Stimulated activated CD4-positive, alpha-beta T cell treated with anti-CD3 and anti-CD28 coated beads, Interleukin-1b, Interleukin-23, amount 100 ng/mL, for 1 hour (primary cell): ENCODE data around the gene PCSK9.
A peak's percentile ranks its signal among the peaks of the same experiment; 100 is the strongest.

ENCODE experiments used
- DNase-seq, 2 donors: peaks; one replicate each; pipeline ENCODE4 v3.0.0-alpha.2; 2020; ENCODE audit warnings: low read depth in 2 of 2

PCSK9 gene

GRCh38 chr1:55039342-55040082, at the start of gene PCSK9:
Gene PCSK9, plus strand, starts transcription at chr1:55039548. Its CDS starts 290 bp downstream, at chr1:55039838.
- no peak for DNase-seq

GRCh38 chr1:54989968-54990810, 49.2 kb upstream of the PCSK9 start:
- no peak for DNase-seq

- no peak for DNase-seq
Measured at GRCh38 chr1:54990916-54991315, 48.4 kb upstream of the PCSK9 start.

DNA sequence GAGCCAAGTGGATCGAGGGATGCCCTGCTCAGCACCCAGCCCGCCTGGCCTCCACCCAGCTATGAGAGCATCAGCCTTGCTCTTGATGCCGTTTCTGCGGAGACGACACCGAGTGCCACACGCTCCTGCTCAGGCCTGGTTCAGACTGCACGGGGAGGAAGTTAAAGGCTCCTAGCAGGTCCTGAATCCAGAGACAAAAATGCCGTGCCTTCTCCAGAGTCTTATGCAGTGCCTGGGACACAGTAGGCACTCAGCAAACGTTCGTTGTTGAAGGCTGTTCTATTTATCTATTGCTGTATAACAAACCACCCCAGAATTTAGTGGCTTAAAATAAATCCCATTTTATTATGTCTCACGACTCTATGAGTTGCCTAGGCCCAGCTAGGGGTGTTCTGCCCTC, 47.4 kb upstream of the PCSK9 start:
- DNase-seq, result no peak

DNA sequence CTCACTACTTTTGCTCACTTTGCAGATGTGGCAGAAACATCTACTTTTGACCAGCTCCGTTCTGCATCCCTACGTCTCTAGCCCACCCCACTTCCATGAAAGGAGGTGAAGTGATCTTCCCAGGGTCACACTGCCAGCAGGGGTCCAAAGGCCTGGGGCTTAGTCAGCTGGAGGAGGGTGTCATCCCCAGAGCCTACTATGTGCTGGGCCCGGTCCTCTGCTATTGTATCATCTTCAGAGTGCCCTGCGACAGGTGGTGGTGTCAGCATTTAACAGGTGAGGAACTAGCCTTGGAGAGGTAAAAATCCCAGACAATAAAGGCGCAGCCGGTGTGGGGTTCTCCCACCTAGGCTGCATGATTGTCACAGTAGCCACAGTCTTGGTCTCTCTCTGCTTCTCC, 46.2 kb upstream of the PCSK9 start:
- no peak for DNase-seq

GRCh38 chr1:54994355-54994990, 44.9 kb upstream of the PCSK9 start:
- DNase-seq, result no peak

DNA sequence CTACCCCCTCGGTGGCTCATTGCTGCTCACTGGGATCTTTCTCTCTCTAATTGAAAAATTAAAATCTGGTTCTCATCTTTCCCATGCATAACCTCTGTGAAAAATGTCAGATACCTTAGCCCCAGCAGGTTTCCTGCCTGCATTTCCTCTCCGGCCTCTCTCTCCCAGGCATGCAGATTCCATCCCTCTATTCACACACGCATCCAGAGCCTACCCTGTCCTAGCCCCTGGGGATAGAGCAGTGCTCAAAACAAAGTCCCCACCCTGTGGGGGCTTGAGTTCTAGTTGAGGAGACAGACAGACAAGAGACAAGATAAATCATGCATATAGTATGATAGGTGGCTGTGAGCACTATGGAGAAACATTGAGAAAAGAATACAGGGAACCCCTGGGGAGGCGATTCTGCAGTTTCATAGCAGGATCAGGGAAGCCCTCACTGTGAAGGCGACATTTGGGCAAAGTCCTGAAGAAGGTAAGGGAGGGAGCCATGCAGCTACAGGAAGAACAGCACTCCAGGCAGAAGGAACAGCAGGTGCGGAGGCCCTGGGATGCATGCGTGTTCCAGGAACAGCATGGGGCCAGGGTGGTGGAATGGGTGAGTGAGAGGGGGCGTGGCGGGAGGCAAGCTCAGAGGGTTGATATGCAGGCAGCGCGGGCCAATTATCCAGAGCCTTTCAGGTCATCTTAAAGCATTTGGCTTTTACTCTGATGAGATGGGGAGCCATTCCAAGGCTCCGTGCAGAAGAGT, 44.2 kb upstream of the PCSK9 start:
- DNase-seq, result no peak

DNA sequence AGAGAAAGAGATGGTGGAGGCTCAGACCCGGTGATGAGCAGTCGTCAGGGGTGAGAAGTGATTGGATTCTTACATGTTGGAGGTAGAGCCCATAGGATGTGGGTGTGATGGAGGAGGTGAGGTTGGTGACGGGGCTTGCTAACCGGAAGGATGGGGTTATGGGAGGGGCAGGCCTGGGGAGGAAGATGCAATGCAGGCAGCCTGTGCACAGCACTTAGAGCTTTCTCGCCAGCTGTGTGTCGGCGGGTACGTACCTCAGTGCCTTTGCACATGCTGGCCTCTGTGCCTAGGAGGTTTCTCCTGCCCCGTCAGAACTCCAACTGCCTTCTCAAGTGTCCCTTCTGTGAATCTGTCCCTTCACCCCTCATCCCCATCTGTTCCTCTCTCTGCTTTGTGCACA, 43.5 kb upstream of the PCSK9 start:
- DNase-seq, result no peak

DNA sequence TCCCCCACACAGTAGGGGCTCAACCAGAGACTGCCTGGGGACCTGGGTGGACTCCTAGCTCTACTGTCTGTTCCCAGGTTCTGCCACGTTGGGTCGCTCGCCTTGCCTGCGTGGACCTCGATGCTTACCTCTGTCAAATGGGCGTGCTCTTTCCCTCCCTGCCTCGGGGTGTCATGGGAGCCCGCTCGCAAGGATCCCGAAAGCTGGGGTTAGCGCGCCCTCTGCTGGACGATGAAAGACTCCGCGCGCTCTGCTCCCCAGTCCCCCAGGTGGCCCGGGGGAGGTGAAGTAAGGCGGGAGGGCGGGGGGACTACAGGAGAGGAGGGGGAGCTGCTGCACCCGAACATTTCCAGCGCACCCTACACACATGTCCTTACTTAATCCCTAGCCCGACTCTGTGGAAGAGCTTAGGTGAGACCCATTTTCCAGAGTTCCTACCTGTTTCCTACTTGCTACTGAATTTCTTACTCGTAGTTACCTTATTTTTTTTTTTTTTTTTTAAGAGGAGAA, 42.9 kb upstream of the PCSK9 start:
- DNase-seq, result peak; percentile 47 to 62

GRCh38 chr1:54996869-54997710, 42.3 kb upstream of the PCSK9 start:
- DNase-seq, result no peak

DNA sequence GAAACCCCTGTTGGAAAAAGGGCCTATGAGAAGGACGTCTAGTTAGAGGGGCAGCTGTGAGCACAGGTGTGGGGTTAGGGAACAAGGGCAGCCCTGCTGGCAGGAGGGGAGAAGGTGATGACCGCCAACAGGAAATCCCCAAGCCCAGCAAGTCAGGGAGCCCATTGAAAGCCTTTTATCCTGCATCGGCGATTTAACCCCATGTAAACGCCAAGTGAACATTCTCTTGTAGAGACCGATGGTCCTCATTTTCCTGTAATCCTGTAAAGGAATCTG, 41.7 kb upstream of the PCSK9 start:
- DNase-seq, result no peak

DNA sequence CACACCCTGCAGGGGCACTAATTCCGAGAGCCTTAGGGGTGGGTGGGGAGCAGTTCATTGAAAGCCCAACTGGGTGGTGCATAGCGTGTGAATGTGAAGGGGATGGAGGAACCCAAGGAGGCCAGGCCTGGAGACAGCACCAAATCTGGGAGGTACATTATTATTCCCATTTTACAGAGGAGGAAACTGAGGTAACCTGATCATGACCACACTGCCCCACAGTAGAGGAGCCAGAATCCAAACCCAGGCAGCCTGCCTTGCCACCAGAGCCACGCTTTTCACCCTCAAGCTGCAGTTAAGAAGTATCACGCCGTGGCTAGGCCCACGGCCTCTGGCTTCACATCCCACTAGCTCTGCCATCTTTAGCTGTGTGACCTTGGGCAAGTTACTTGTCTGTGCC, 41.2 kb upstream of the PCSK9 start:
- no peak for DNase-seq

- DNase-seq, result no peak
Measured at GRCh38 chr1:54998677-54999076, 40.7 kb upstream of the PCSK9 start, which contains the start of gene BSND. Gene BSND, plus strand, starts transcription at chr1:54998933. Its CDS starts 254 bp downstream, at chr1:54999187.

- DNase-seq, result no peak
Measured at GRCh38 chr1:55000110-55001085, 39.0 kb upstream of the PCSK9 start.

GRCh38 chr1:55001311-55001710, 38.0 kb upstream of the PCSK9 start:
- no peak for DNase-seq

DNA sequence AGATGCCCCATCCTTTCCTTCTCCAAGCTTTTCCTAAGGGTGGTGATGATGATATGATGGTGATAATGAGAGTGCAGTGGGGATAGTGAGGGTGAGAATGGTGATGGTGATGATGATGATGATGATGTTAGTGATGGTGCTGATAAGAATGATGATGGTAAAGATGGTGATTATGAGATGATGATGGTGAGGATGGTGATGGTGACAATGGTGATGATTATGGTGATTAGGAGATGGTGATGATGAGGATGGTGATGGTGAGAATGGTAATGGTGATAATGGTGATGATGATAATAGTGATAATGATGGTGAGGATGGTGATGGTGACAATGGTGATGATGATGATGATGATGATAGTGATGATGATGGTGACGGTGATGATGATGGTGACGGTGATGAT, 36.7 kb upstream of the PCSK9 start:
- DNase-seq, result no peak

DNA sequence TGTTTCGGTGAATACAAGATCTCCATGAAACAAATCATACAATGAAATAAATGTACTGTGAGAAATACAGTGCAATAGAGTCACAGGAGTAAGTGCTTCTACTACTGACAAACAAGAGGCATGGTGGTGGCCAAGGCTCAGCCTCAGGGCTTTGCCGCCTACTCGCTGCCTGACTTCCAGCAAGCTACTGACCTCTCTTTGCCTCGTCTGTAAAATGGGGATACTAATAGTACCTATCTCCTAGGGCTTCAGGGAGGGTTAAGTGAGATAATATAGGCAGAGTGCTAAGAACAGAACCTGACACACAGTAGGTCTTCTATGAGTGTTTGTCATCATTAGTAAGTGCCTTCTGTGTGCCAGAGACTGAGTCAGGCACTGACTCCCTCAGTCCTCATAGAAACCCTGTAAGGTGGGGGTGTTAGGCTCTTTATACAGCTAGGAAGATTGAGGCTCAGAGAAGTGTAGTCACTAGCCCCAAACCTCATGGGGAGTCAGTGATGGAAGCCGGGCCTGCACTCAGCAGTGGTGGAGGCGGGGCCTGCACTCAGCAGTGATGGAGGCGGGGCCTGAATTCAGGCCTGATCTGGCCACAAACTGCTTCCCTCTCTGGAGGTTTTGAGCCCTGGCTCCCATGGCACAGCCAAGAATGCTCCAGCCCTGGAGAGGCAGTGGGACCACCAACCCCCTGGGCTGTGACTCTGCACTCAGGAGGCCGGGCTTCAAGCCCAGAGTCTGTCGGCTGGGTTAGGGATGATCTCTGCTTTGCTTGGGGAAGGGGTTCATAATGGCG, 33.8 kb upstream of the PCSK9 start:
- DNase-seq, result no peak

DNA sequence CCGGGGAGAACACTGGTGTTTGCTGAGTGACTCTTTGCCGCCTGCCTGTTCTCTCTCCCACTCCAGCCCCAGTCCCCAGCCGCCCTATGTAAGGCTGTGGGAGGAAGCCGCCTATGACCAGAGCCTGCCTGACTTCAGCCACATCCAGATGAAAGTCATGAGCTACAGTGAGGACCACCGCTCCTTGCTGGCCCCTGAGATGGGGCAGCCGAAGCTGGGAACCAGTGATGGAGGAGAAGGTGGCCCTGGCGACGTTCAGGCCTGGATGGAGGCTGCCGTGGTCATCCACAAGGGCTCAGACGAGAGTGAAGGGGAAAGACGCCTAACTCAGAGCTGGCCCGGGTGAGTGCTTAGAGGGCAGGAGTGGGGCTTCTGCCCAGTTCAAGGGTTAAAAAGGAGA, 32.4 kb upstream of the PCSK9 start:
- DNase-seq, result no peak

DNA sequence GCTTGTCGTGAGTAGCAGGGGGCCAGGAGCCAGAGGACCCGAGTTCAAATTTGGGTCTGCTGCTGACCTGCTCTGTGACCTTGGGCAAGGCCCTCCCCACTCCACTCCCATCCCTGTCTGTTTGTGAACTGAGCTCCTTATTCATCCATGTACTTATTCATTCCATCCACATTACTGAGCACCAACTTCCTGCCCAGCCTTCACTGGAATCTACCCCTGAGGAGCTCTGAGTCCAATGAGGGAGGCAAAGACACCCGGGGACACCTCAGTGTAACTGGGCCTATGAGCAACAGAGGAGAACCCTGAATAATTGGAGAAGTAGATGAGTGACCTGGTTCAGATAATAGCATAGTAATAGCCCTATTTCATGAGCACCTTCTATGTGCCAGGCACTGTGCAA, 31.7 kb upstream of the PCSK9 start:
- no peak for DNase-seq
